KMS-11 (cell line): Measurements from ENCODE around the gene FLT4.

Experiments
- H2AFZ ChIP-seq: fragments of 200-600 bp; sonication (generic); 2 replicates; pipeline ENCODE4 v1.6.1; 2016; ENCODE audit warnings: antibody characterized with exemption, mixed run types, low read depth
- H3K27ac ChIP-seq: fragments of 200-600 bp; sonication (generic); 2 replicates; pipeline ENCODE4 v1.6.1; 2016; ENCODE audit warnings: mild to moderate bottlenecking, mixed run types
- H3K27me3 ChIP-seq: fragments of 200-600 bp; sonication (generic); 2 replicates; pipeline ENCODE4 v1.6.1; 2017; ENCODE audit warnings: mild to moderate bottlenecking, low read depth, mixed run types, moderate library complexity; ENCODE audit not compliant: insufficient read depth
- H3K36me3 ChIP-seq: fragments of 200-600 bp; sonication (generic); 2 replicates; pipeline ENCODE4 v1.6.1; 2017; ENCODE audit warnings: mild to moderate bottlenecking, mixed run types; ENCODE audit not compliant: insufficient read depth
- H3K4me1 ChIP-seq: fragments of 200-600 bp; sonication (generic); 2 replicates; pipeline ENCODE4 v1.6.1; 2016; ENCODE audit warnings: mild to moderate bottlenecking, low read depth, mixed run types; ENCODE audit not compliant: poor library complexity, severe bottlenecking
- H3K4me2 ChIP-seq: fragments of 200-600 bp; sonication (generic); 2 replicates; pipeline ENCODE4 v1.7.0; 2016; ENCODE audit warnings: mild to moderate bottlenecking, mixed run types
- H3K4me3 ChIP-seq: fragments of 200-600 bp; sonication (generic); IDR thresholded peaks from 2 replicates; pipeline ENCODE4 v1.6.1; 2017; ENCODE audit warnings: low read depth, low read length, mixed read lengths; ENCODE audit not compliant: insufficient read depth
- H3K79me2 ChIP-seq: fragments of 200-600 bp; sonication (generic); 2 replicates; pipeline ENCODE4 v1.6.1; 2016; ENCODE audit warnings: low read depth, mixed run types; ENCODE audit not compliant: insufficient read depth
- H3K9ac ChIP-seq: fragments of 200-600 bp; sonication (generic); 2 replicates; pipeline ENCODE4 v1.6.1; 2016; ENCODE audit warnings: mild to moderate bottlenecking, mixed run types
- H4K20me1 ChIP-seq: fragments of 200-600 bp; sonication (generic); 2 replicates; pipeline ENCODE4 v1.6.1; 2016; ENCODE audit warnings: mild to moderate bottlenecking, mixed run types; ENCODE audit not compliant: insufficient read depth
- CTCF ChIP-seq: fragments of 200-600 bp; sonication (generic); conservative IDR thresholded peaks from 2 replicates; pipeline ENCODE4 v1.6.1; 2017; ENCODE audit warnings: low read depth, mild to moderate bottlenecking, antibody characterized with exemption, low read length, moderate library complexity, mixed read lengths

Gene FLT4

GRCh38 chr5:180623411-180623834 is 26.0 kb downstream of the FLT4 start:
- H3K27ac ChIP-seq, result no peak overlapping the region

GRCh38 chr5:180622910-180623309 is 26.5 kb downstream of the FLT4 start:
- Histone ChIP-seq H2AFZ (no peak overlapping the region), H3K9ac (no peak overlapping the region), H4K20me1 (no peaks in the 10 kb centered on the region), H3K4me1 (no peaks in the 10 kb centered on the region), H3K27ac (no peak overlapping the region), H3K27me3 (no peaks in the 10 kb centered on the region; the same call in 1 of the 2 replicates), H3K4me3 (no peak overlapping the region), H3K4me2 (no peak overlapping the region), H3K79me2 (no peaks in the 10 kb centered on the region), H3K36me3 (no peaks in the 10 kb centered on the region)
- no peak for TF ChIP-seq CTCF

More at GRCh38 chr5:180623411-180623834, 26.0 kb downstream of the FLT4 start:
- no peak for TF ChIP-seq CTCF
- no peaks in the 10 kb centered on the region; the same call in 1 of the 2 replicates for H3K27me3 ChIP-seq
- no peak overlapping the region for H3K4me3 ChIP-seq
- no peak overlapping the region for H2AFZ ChIP-seq
- H4K20me1 ChIP-seq, result no peaks in the 10 kb centered on the region
- H3K9ac ChIP-seq, result no peak overlapping the region
- no peaks in the 10 kb centered on the region for H3K36me3 ChIP-seq
- no peaks in the 10 kb centered on the region for H3K4me1 ChIP-seq
- H3K79me2 ChIP-seq, result no peaks in the 10 kb centered on the region
- H3K4me2 ChIP-seq, result no peak overlapping the region

- Histone ChIP-seq H3K36me3 (no peaks in the 10 kb centered on the region), H3K27ac (no peak overlapping the region), H3K4me2 (no peak overlapping the region), H3K27me3 (no peaks in the 10 kb centered on the region; the same call in 1 of the 2 replicates), H3K79me2 (no peaks in the 10 kb centered on the region), H3K9ac (no peak overlapping the region), H3K4me3 (no peak overlapping the region), H4K20me1 (no peaks in the 10 kb centered on the region), H2AFZ (no peak overlapping the region), H3K4me1 (no peaks in the 10 kb centered on the region)
- TF ChIP-seq CTCF, result no peak
These were observed 28.1 kb downstream of the FLT4 start for GRCh38 chr5:180621311-180621710.

GRCh38 chr5:180620014-180620413 is 29.4 kb downstream of the FLT4 start:
- H3K36me3 ChIP-seq, result no peaks in the 10 kb centered on the region
- no peak overlapping the region for H2AFZ ChIP-seq
- H3K27ac ChIP-seq, result no peak overlapping the region
- no peak for TF ChIP-seq CTCF
- H3K79me2 ChIP-seq, result no peaks in the 10 kb centered on the region
- H3K27me3 ChIP-seq, result no peaks in the 10 kb centered on the region
- H3K4me3 ChIP-seq, result no peak overlapping the region
- H3K4me2 ChIP-seq, result no peak overlapping the region
- no peaks in the 10 kb centered on the region for H3K4me1 ChIP-seq
- H4K20me1 ChIP-seq, result no peaks in the 10 kb centered on the region
- no peak overlapping the region for H3K9ac ChIP-seq

- H3K4me3 ChIP-seq, result no peak overlapping the region
- no peak overlapping the region for H2AFZ ChIP-seq
- no peaks in the 10 kb centered on the region for H4K20me1 ChIP-seq
- H3K27me3 ChIP-seq, result no peaks in the 10 kb centered on the region
- no peaks in the 10 kb centered on the region for H3K4me1 ChIP-seq
- H3K9ac ChIP-seq, result no peak overlapping the region
- no peak for TF ChIP-seq CTCF
- no peak overlapping the region for H3K4me2 ChIP-seq
- H3K79me2 ChIP-seq, result no peaks in the 10 kb centered on the region
- no peak overlapping the region for H3K27ac ChIP-seq
- H3K36me3 ChIP-seq, result no peaks in the 10 kb centered on the region
These were observed 29.9 kb downstream of the FLT4 start for GRCh38 chr5:180619563-180619915.
